ENCODE results near the gene PRAC1.

The PRAC1 gene

DNA sequence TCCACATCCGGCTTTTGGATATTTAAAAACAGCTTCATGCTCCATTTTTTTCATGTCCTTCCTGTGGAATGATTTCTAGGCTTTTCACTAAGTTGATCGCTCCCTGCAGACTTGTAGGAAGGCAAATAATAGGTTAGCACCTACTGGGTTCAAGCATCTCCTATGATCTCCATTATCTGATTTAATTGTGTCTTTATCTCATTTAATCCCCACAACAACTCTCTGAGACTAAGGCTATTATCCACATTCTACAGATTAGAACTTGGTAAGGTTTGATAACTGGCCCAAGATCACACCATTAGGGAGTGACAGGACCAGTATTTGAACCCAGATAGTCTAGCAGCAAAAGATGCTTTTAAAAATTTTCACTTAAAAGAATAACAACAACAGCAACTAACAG is 50.0 kb downstream of the PRAC1 start:
- Histone ChIP-seq H3K4me3 (ENCODE audit: low read depth in 1 of 5, low read length in 5 of 5) (peak overlapping the region in 1 of 5 donors; percentile 52), H3K27ac (ENCODE audit: low read depth, low read length) (no peak overlapping the region), H3K27me3 (ENCODE audit: control insufficient read depth in 5 of 5, insufficient read depth in 4 of 5, low read length in 5 of 5) (peaks cover 2 to 16% (median 12%) of the 10 kb centered on the region in 5 donors), H3K9me3 (ENCODE audit: control insufficient read depth in 5 of 5, low read length in 5 of 5) (no peaks in the 10 kb centered on the region), H3K9ac (ENCODE audit: low read length in 5 of 5) (no peak overlapping the region), H3K36me3 (ENCODE audit: control insufficient read depth in 5 of 5, insufficient read depth in 5 of 5, low read length in 5 of 5) (no peaks in the 10 kb centered on the region), H3K4me1 (ENCODE audit: control insufficient read depth in 5 of 5, insufficient read depth in 5 of 5, low read length in 5 of 5) (peaks cover 0 to 10% (median 6%) of the 10 kb centered on the region in 5 donors)

All from subcutaneous abdominal adipose tissue (tissue), 5 donors.